Measurements from ENCODE around the gene NTNG1.

NTNG1 gene

GRCh38 chr1:107264561-107264960, 123.7 kb downstream of the NTNG1 start:
- no peak for DNase-seq

GRCh38 chr1:107267489-107267888, 126.7 kb downstream of the NTNG1 start:
- DNase-seq, result no peak

- no peak for DNase-seq
Observed at GRCh38 chr1:107272321-107272720, 131.5 kb downstream of the NTNG1 start.

GRCh38 chr1:107273515-107273914, 132.7 kb downstream of the NTNG1 start:
- no peak for DNase-seq

GRCh38 chr1:107274227-107274626, 133.4 kb downstream of the NTNG1 start:
- DNase-seq, result no peak

- DNase-seq, result no peak
Observed at GRCh38 chr1:107276247-107276646, 135.4 kb downstream of the NTNG1 start.

- DNase-seq, result peak; percentile 49
Observed at GRCh38 chr1:107277022-107277421, 136.2 kb downstream of the NTNG1 start.

GRCh38 chr1:107286125-107286524, 145.3 kb downstream of the NTNG1 start:
- DNase-seq, result no peak

- DNase-seq, result no peak
Observed at GRCh38 chr1:107291987-107292386, 151.1 kb downstream of the NTNG1 start.

- DNase-seq, result no peak
Observed at GRCh38 chr1:107293901-107294613, 153.2 kb downstream of the NTNG1 start.

GRCh38 chr1:107294686-107295085, 153.8 kb downstream of the NTNG1 start:
- DNase-seq, result no peak

GRCh38 chr1:107297681-107298080, 156.8 kb downstream of the NTNG1 start:
- DNase-seq, result no peak

- DNase-seq, result no peak
Observed at GRCh38 chr1:107298526-107298925, 157.7 kb downstream of the NTNG1 start.

GRCh38 chr1:107299521-107299920, 158.7 kb downstream of the NTNG1 start:
- no peak for DNase-seq

GRCh38 chr1:107309962-107310361, 169.1 kb downstream of the NTNG1 start:
- DNase-seq, result no peak

GRCh38 chr1:107315652-107316051, 174.8 kb downstream of the NTNG1 start:
- no peak for DNase-seq

GRCh38 chr1:107318932-107319331, 178.1 kb downstream of the NTNG1 start:
- DNase-seq, result no peak

- DNase-seq, result no peak
Observed at GRCh38 chr1:107323784-107324183, 182.9 kb downstream of the NTNG1 start.

GRCh38 chr1:107326824-107327445, 186.1 kb downstream of the NTNG1 start:
- DNase-seq, result no peak

GRCh38 chr1:107327446-107327845, 186.6 kb downstream of the NTNG1 start:
- DNase-seq, result no peak

GRCh38 chr1:107328087-107328486, 187.2 kb downstream of the NTNG1 start:
- DNase-seq, result no peak

- no peak for DNase-seq
Observed at GRCh38 chr1:107339775-107340174, 198.9 kb downstream of the NTNG1 start.

GRCh38 chr1:107342316-107342715, 201.5 kb downstream of the NTNG1 start:
- no peak for DNase-seq

- DNase-seq, result no peak
Observed at GRCh38 chr1:107342768-107343167, 201.9 kb downstream of the NTNG1 start.

- DNase-seq, result no peak
Observed at GRCh38 chr1:107343601-107344000, 202.8 kb downstream of the NTNG1 start.
